HG03196 (cell line): ENCODE results near the gene ABCG5.

Source experiments
- ATAC-seq: cut with Tn5 transposase; IDR thresholded peaks from one replicate; pipeline ENCODE4 v1.9.1; 2021; ENCODE audit not compliant: unreplicated experiment

The ABCG5 gene

DNA sequence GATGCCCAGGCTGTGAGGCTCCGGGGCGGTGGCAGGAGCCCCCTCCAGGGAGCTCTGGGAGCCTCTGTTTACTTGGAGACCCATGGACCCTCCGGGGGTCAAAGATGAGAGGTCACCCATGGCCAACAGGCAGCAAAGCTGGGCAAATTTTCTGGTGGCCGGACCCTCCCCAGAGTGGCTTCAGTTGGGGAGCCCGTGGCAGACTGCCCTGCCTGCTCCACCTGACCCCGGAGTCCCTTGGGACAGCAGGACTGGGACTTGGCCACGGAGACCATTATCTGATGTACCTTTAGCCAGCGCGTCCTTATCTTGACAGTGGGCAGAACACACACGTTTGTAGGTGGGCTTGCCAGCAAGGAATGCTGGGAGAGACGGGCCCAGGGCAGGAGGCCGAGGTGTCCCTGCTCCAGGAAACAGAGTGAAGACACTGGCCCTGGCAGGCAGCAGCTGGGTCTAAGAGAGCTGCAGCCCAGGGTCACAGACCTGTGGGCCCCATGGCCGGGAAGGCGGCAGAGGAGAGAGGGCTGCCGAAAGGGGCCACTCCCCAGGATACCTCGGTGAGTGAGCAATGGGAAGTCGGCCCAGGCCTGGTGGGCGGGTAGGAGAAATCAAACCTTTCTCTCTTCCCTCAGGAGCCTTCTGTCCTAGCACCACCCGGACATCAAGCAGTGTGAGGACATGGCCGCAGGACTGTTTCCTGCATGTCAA, at the start of gene ABCG5, which contains the start of gene ABCG8:
TSS of gene ABCG5 (minus strand) at position 280 of the 708 bp plus-strand sequence. CDS start at position 120, 160 bp downstream.
TSS of gene ABCG8 (plus strand) at position 412 of the 708 bp plus-strand sequence. CDS start at position 495, 83 bp downstream.
- no peak for ATAC-seq

DNA sequence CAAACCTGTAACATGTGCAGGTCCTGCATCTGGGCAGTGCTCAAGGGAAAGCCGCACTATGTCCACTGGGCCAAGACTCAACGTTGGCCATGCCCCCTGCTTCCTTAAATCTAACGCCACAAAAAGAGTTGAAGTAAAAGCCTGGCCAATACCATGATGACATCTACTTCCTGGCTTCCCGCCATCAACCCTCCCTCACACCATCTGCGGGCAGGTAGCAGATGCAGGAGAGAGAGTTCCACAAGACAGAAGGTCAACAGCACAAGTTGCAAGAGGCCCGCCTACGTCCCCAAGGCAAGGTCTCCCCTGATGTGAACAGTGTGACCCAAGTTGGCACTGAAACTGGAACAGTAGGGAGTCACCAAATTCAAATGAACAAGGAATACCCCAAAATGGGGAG, 48.5 kb upstream of the ABCG5 start:
- ATAC-seq = no peak

DNA sequence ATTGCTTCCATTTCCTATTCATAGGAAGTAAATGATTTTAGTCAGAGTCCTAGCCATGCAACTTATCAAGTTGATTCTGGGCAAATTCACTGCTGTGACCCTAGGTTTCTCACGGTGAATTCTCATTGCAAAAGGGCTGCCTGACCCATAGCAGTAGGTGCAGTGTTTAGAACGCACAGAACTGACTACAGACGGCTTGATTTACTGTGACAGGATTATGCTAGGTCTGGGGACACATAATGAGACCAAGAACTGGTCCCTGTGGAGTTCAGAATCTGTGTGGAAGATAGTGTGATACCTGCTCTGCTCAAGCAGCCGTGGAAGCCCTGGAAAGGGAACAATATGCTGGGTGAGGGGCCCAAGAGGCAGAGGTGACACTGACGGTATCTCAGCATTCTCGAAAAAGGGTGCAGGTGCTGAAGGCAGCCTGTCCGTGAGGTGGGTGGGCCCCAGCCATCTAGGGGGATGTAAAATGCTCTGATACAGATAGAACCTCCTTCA, 46.5 kb upstream of the ABCG5 start:
- ATAC-seq = no peak

DNA sequence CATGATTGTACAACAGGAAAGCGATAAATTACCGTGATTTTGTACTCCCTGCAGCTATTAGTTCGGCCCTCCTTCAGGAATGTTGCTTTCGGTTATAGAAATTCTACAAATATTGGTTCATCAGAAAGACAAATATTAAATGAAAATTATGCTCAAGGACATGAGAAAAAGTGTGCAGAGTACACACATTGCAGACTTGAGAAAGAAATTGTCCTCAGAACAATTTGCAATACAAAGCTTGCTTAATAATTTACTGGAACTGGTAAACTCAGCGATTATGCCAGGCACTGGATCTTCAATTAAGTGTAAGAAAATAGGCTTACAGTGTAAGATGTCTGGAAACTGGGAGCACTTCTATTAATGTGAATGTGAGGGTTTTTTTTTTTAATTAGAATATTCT, 46.0 kb upstream of the ABCG5 start:
- ATAC-seq = no peak

DNA sequence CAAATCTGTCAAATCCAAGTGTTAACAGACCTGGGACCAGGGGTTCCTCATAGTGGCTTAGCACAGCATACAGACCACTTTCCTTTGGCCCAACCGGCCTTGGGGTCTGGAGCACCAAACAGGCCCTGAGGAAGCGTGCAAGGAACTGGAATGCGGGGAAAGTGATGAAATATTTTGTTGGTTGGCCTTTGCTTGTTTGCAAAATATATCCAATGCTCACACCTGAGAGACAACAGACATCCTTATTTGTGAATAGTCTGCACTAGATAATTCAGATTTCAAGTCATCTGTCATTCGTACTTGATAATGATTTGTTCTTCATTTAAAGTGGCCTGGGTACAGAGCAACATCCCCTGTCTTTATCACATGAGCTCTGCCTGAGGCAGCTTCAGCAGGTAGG, 43.7 kb upstream of the ABCG5 start:
- ATAC-seq = no peak

DNA sequence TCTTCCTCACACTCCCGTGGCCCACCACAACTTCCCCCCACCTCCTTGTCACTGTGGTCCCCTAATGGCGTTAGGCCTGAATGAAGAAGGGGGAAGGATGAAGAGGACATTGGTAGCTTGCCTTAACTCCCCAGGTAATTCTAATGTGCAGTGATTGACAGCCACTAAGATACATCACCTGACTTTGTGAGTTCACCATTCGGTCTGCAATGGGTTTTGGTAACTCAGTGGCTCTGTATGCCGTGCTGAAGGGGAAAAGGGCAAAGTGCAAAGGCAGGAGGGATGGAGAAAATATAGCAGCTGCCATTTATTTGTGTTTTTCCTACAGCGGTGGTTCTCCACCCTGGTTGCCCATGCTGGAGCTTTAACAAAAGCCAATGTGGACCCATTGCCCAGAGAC, 42.3 kb upstream of the ABCG5 start:
- no peak for ATAC-seq

DNA sequence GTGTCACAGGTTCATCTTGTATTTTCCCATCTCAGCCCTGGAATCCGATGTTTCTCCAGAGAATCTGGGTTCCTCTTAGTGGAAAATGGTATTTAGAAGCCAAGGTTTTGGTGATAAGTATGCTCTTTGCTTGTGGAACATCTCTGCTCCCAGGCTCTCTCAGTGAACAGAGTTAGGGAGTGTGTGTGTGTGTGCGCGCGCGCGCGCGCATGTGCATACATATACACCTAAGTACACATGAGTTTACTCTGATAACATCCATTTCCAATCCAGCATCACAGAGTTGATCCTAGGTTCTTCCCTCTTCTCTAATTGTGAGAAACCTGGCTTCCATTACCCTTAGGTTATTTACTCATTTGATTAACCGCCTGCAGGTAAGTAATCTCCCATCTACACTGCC, 41.8 kb upstream of the ABCG5 start:
- no peak for ATAC-seq

DNA sequence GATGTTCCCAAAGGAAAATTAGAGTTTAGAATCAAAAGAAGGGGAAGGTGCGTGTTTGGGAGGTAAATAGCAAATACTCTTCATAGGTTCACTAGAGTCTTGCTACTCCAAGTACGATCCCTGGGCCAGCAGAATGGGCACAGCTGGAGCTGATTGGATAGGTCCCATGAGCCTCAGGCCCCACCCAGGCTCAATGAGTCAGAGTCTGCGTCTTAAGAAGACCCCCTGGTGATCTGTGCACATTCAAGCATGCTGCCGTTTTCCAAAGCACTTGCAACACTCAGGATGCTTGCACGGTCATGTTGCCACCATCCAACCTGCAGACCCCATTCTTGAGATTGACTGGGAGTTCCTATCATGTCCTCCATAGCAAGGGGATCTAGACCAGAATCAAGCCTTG, 40.6 kb upstream of the ABCG5 start:
- ATAC-seq = no peak

DNA sequence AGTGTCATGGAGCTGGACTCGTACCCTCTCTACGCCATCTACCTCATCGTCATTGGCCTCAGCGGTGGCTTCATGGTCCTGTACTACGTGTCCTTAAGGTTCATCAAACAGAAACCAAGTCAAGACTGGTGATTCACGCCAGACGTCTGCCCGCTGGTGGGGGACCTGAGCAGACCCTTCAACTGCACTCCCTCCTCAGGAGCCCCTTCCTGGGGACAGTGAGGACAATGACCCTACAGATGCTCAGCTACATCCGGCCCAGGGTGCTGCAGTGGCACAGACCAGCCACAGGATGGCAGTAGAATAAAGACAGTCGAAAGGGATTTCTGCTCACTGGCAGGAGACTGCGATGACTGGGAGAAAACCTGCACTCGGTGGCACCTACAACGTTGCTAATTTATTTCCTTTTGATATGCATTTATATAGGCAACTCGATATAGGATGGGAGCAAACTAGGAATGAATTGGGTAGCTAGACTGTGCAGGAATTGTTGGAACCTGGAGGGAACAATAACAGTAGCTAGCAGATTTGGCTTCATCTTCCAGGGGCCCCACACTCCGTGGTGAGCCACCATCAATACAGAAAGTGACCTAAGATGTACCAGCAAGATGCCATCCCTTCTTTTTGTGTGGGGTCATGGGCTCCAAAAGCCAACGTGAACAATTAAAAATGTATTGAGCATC, 39.3 kb upstream of the ABCG5 start:
- no peak for ATAC-seq

DNA sequence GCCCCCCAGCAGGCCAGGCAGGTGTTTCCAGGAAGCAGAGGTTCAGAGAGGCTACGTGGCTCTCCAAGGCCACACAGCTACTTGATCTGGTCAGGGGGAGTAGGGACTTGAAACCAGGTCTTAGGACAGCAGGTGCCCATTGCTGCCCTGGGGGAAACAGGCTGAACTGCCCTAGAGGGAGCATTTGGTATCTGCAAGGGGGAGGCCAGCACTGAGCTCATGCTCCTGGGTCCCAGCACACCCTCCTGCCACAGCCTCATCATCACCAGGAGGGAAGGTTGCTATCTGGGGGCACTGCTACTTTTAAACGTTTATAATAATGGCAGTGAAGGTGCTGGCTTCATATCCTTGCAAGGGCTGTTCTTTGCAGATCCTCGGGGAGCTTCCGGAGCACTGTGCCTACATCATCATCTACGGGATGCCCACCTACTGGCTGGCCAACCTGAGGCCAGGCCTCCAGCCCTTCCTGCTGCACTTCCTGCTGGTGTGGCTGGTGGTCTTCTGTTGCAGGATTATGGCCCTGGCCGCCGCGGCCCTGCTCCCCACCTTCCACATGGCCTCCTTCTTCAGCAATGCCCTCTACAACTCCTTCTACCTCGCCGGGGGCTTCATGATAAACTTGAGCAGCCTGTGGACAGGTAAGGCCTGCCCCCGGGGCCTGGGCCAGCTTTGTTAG, 36.3 kb upstream of the ABCG5 start:
- no peak for ATAC-seq

DNA sequence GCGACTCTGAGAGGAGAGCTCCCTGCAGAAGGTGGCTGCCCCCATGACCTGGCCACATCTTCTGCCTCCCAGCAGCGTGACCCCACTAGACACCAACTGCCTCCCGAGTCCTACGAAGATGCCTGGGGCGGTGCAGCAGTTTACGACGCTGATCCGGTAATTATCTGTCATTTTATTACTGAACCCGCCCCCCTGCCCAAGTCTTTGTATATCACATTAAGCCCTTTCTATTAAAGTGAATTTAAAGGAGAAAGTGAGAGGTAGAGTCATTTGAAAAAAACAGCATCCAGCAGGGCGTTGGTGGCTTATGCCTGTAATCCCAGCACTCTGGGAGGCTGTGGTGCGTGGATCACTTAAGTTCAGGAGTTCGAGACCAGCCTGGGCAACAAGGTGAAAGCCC, 33.5 kb upstream of the ABCG5 start:
- no peak for ATAC-seq

DNA sequence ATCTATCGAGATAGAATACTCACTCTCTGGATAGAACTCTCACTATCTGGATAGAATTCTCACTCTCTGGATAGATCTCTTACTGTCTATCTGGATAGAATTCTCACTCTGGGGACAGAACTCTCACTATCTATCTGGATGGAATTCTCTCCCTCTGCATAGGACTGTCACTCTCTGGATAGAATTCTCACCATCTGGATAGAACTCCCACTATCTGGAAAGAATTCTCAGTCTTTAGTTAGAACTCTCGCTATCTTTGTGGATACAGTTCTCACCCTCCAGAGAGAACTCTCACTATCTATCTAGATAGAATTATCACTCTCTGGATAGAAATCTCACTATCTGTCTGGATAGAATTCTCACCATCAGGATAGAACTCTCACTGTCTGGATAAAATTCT, 16.7 kb upstream of the ABCG5 start:
- no peak for ATAC-seq

DNA sequence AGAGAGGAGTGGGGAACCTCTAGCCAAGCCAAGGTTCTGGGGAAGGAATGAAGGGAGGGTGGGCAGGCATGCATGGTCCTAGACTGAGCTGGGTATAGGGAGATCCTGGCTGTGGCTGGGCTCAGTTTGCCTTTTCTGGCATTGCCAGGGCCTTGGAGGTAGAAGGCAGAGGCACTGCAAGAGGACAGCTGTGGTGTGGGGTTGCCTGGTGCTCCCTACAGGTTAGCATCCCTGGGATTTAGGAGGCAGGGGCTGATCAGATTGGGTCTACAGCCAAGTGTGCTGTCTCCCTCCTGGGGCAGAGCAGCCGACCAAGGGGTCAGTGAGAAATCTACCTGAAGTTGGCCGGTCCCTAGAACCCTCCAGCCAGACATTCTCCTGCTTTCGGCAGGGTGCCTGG, 16.0 kb upstream of the ABCG5 start:
- no peak for ATAC-seq

DNA sequence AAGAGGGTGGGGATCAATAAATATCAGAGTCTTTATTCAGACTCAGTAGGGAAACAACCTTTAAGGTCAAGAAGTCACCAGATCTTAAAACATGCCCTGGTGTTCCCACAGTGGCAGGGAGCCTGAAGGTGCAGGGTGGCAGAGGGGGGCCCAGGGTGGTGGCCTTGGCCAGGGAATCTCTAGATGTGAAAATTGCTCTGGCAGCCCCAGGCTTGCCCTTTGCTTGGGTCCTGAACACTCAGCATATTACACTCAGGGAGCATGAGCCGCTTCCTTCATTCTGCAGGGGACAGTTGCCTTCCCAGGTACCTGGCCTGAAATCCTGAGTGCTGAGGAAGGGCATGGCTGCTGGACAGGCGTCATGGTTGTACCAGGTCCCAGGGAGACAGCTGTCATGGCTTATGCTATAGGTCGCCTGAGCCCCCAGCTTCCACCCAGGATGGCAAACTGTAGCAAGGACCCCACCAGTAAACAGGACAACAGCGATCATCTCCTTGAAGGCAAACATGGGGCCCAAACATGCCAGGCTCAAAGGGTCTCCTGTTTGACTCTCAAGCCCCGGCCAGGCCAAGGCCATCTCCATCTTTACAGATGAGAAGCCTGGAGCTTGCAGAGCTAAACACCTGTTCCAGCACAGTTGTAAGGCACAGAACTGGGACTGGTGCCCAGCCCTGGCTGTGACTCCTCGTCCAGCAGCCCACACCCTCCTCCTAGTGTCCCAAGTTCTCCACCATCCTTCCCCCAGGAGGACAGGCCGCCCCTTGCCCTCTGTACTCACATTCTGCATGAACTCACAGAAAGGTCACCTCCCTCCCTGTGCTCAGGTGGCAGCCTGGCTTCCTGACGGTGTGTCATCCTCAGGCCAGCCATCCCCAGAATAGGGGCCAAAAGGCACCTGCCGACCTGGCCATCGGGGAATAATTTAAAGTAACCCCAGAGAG, 14.8 kb upstream of the ABCG5 start:
- ATAC-seq = no peak

DNA sequence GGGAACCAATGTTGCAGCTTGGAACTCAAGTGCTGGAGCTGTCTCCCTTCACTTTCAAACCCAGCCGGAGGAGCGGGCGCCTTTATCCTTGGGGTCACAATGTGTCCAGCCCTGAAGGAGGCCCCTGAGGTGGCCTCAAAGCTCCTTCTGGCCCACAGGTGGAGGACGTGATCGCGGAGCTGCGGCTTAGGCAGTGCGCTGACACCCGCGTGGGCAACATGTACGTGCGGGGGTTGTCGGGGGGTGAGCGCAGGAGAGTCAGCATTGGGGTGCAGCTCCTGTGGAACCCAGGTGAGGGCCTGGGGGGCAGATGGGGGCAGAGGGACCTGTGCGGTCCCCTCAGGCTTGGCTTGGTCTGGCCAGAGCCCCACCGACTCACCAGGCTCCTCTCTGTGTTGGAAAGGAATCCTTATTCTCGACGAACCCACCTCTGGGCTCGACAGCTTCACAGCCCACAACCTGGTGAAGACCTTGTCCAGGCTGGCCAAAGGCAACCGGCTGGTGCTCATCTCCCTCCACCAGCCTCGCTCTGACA, 13.6 kb upstream of the ABCG5 start:
- ATAC-seq = no peak

DNA sequence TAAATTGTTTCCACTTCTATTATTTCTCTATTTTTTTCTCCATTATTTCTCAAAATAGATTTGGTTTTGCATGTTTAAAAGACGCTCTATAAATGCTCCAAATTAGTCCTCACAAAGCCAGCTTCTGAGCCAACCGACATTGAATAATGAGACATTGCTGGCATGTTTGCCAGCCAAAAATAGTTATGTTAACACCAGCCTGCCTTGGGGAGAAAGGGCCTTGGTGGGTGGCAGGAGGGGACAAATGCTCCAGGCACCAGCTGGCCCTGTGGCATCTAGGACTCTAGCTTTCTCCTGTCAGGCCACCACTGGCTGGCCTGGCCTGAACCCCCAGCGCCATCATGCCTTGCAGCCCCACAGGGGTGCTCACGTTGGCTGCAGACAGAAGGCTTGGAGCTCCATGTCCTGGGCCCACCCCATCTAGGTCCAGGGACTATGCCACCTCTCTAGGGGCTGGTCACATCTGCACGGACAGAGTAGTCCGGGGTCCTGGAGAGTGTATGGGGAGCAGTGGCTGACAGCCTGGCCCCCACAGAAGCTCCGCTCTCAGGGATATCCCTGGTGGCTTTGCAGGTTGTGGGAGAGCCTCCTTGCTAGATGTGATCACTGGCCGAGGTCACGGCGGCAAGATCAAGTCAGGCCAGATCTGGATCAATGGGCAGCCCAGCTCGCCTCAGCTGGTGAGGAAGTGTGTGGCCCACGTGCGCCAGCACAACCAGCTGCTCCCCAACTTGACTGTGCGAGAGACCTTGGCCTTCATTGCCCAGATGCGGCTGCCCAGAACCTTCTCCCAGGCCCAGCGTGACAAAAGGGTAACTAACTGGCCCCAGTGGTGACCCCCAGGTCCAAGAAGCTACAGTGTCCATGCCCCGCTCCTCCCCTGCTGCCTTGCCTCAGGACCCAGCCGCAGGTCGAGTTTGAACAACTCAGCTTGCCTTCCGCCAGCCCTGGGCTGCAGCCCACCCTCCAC, 12.7 kb upstream of the ABCG5 start:
- ATAC-seq = no peak

DNA sequence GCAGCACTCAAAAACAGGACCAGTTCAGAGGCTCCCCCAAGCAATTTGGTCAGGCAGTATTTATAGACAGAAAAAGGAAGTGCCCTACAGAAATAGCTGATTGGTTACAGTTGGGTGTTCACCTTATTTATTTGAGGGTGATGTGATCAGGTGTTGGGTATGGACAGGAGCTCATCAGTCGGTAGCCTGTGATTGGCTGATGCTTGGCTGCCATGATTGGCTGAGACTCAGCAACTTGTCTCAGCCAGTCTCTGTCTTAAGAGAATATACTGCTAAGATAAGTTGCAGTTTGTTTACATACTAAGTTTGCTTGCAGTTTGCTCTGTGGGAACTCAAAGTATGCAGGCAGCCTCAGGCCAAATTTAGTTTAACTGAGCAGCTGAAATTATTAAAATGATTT, 9.6 kb upstream of the ABCG5 start:
- ATAC-seq = no peak

DNA sequence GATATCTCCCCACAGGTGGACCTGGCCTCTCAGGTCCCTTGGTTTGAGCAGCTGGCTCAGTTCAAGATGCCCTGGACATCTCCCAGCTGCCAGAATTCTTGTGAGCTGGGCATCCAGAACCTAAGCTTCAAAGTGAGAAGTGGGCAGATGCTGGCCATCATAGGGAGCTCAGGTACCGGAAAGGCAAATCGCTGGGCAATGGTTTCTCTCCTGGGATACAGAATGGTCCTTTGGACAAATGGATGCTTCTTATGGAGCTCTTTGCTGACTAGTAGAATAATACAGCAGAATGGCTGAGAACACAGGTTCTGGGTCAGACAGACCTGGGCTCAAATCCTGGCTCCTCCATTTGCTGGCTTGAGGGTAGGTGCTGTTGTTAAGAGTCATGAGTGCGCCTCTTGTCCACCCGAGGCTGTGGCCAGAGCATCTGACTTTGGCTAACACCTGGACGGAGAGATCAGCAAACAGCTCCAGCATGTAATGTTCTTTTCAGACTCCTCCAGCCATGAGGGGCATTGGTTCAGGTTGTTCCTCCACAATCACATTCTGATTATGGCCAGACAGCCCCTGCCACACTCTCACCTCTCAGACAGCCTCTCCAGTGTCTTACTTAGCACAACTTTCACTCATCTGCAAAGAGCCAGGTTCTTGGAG, 7.6 kb upstream of the ABCG5 start:
- ATAC-seq = no peak

DNA sequence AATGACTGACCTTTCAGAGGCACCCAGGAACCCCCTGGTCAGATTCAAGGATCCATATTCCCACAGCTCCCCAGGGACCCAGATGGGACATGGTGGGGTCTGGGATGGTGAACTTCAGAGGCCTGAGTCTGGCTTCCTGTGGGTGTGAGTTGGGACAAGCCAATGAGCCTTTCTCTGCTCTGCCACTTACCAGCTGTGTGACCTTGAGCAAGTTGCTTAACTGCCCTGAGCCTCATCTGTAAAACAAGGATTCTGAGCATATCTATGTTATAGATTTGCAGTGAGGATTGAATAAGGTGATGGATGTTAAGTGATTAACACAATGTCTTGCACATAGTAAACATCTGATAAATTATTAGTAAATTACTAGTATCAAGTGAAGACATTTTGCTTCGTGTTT, 6.5 kb upstream of the ABCG5 start:
- no peak for ATAC-seq
